GM19193 (cell line): Measurements from ENCODE around the gene LDLRAD4.

Source experiments
- POLR2A ChIP-seq: IDR thresholded peaks from 4 replicates; pipeline ENCODE4 v1.6.1; 2011; ENCODE audit not compliant: insufficient read depth, insufficient read length; ENCODE audit errors: extremely low read depth

The LDLRAD4 gene

GRCh38 chr18:13260197-13260934, 41.8 kb downstream of the LDLRAD4 start:
- no peak for TF ChIP-seq POLR2A

- TF ChIP-seq POLR2A: no peak
Observed at GRCh38 chr18:13260935-13261640, 42.5 kb downstream of the LDLRAD4 start.

GRCh38 chr18:13261661-13262357, 43.2 kb downstream of the LDLRAD4 start:
- TF ChIP-seq POLR2A: no peak

GRCh38 chr18:13262839-13263691, 44.5 kb downstream of the LDLRAD4 start:
- no peak for TF ChIP-seq POLR2A

GRCh38 chr18:13264091-13265007, 45.8 kb downstream of the LDLRAD4 start:
- TF ChIP-seq POLR2A: no peak

GRCh38 chr18:13265008-13265910, 46.7 kb downstream of the LDLRAD4 start:
- no peak for TF ChIP-seq POLR2A

GRCh38 chr18:13265911-13266217, 47.3 kb downstream of the LDLRAD4 start:
- TF ChIP-seq POLR2A: no peak

GRCh38 chr18:13266218-13267100, 47.9 kb downstream of the LDLRAD4 start:
- no peak for TF ChIP-seq POLR2A

GRCh38 chr18:13267431-13267873, 48.9 kb downstream of the LDLRAD4 start:
- no peak for TF ChIP-seq POLR2A

GRCh38 chr18:13268158-13269012, 49.8 kb downstream of the LDLRAD4 start:
- no peak for TF ChIP-seq POLR2A

- no peak for TF ChIP-seq POLR2A
Observed at GRCh38 chr18:13269013-13269280, 50.4 kb downstream of the LDLRAD4 start.

- no peak for TF ChIP-seq POLR2A
Observed at GRCh38 chr18:13269521-13270011, 51.0 kb downstream of the LDLRAD4 start.
